Activated naive CD8-positive, alpha-beta T cell treated with anti-CD3 and anti-CD28 coated beads, Interleukin-2, amount 10 ng/mL, durations not matched to agents 7 days and 5 days (primary cell): ENCODE data around the gene MECR. TPM values are rescaled to one million over a fixed set of nuclear protein-coding genes. Genes with fewer than 3 reads are reported as not detected.
A peak's percentile ranks its signal among the peaks of the same experiment; 100 is the strongest.

Experiments
- ATAC-seq: fragments of 150-1000 bp; cut with Tn5 transposase; one replicate; pipeline ENCODE4 v1.10.0; 2021; ENCODE audit warnings: low read depth, moderate library complexity
- POLR2A ChIA-PET: fragments of 350-600 bp; sonication (Branson Sonifier 250); formaldehyde crosslinking; loops from one replicate; lab custom pipeline; 2021; ENCODE audit warnings: antibody characterized with exemption; lab: Charles Lee
- DNase-seq: peaks from one replicate; pipeline ENCODE4 v3.0.0; 2021
- H3K27ac Mint-ChIP-seq: one replicate; pipeline ENCODE4 v1.8.0; 2022; ENCODE audit warnings: mild to moderate bottlenecking, mixed read lengths
- H3K27me3 Mint-ChIP-seq: one replicate; pipeline ENCODE4 v1.8.0; 2022; ENCODE audit warnings: mild to moderate bottlenecking, moderate library complexity, mixed read lengths
- H3K36me3 Mint-ChIP-seq: one replicate; pipeline ENCODE4 v1.8.0; 2021; ENCODE audit warnings: mild to moderate bottlenecking, mixed read lengths
- H3K4me1 Mint-ChIP-seq: one replicate; pipeline ENCODE4 v1.8.0; 2021; ENCODE audit warnings: mixed read lengths
- H3K4me3 Mint-ChIP-seq: one replicate; pipeline ENCODE4 v1.8.0; 2022; ENCODE audit warnings: mild to moderate bottlenecking, moderate library complexity, mixed read lengths
- H3K9me3 Mint-ChIP-seq: one replicate; pipeline ENCODE4 v1.8.0; 2021; ENCODE audit warnings: mixed read lengths
- total RNA-seq, 2 experiments: library from RNA; stranded (reverse); gene quantifications; one replicate each; pipeline ENCODE4 v1.2.3, GENCODE V29; 2021

Gene MECR
- total RNA-seq, 2 experiments from 2014 or later: 17.0 to 17.1 TPM

- peak overlapping the region; percentile 84 for H3K4me3 Mint-ChIP-seq
- no peak for ATAC-seq
- H3K27ac Mint-ChIP-seq: no peak overlapping the region
- H3K36me3 Mint-ChIP-seq: no peaks in the 10 kb centered on the region
- H3K27me3 Mint-ChIP-seq: peaks cover 50% of the 10 kb centered on the region
- H3K4me1 Mint-ChIP-seq: peaks cover 5% of the 10 kb centered on the region
- POLR2A ChIA-PET: no interaction called here
- DNase-seq: peak; percentile 25
- H3K9me3 Mint-ChIP-seq: no peaks in the 10 kb centered on the region
Observed at GRCh38 chr1:29260531-29260930, 29.8 kb upstream of the MECR start.

- Mint-ChIP-seq H3K4me3 (peak overlapping the region; percentile 84), H3K27me3 (peaks cover 46% of the 10 kb centered on the region), H3K9me3 (no peaks in the 10 kb centered on the region), H3K36me3 (no peaks in the 10 kb centered on the region), H3K27ac (no peak overlapping the region), H3K4me1 (peaks cover 5% of the 10 kb centered on the region)
- ATAC-seq (peak; percentile 75), DNase-seq (peak; percentile 68)
- POLR2A ChIA-PET: no interaction called here
Observed at GRCh38 chr1:29259802-29260441, 29.2 kb upstream of the MECR start.

- Mint-ChIP-seq H3K4me1 (peaks cover 5% of the 10 kb centered on the region), H3K27ac (no peak overlapping the region), H3K36me3 (no peaks in the 10 kb centered on the region), H3K27me3 (peaks cover 46% of the 10 kb centered on the region), H3K4me3 (peak overlapping the region; percentile 55), H3K9me3 (no peaks in the 10 kb centered on the region)
- DNase-seq (peak; percentile 31), ATAC-seq (peak; percentile 58)
- POLR2A ChIA-PET: no interaction called here
Observed at GRCh38 chr1:29258976-29259801, 28.5 kb upstream of the MECR start.

- no peak overlapping the region for H3K4me3 Mint-ChIP-seq
- no peak overlapping the region for H3K27ac Mint-ChIP-seq
- no peaks in the 10 kb centered on the region for H3K36me3 Mint-ChIP-seq
- peaks cover 44% of the 10 kb centered on the region for H3K27me3 Mint-ChIP-seq
- H3K9me3 Mint-ChIP-seq: no peaks in the 10 kb centered on the region
- ATAC-seq (no peak), DNase-seq (no peak)
- POLR2A ChIA-PET: no interaction called here
- H3K4me1 Mint-ChIP-seq: peaks cover 5% of the 10 kb centered on the region
Observed at GRCh38 chr1:29258189-29258975, 27.6 kb upstream of the MECR start.

- peaks cover 5% of the 10 kb centered on the region for H3K4me1 Mint-ChIP-seq
- H3K9me3 Mint-ChIP-seq: no peaks in the 10 kb centered on the region
- DNase-seq (no peak), ATAC-seq (no peak)
- POLR2A ChIA-PET: no interaction called here
- no peak overlapping the region for H3K27ac Mint-ChIP-seq
- no peaks in the 10 kb centered on the region for H3K36me3 Mint-ChIP-seq
- peaks cover 39% of the 10 kb centered on the region for H3K27me3 Mint-ChIP-seq
- H3K4me3 Mint-ChIP-seq: no peak overlapping the region
Observed at GRCh38 chr1:29256979-29257804, 26.5 kb upstream of the MECR start.

GRCh38 chr1:29256394-29256793, 25.7 kb upstream of the MECR start:
- Mint-ChIP-seq H3K36me3 (no peaks in the 10 kb centered on the region), H3K9me3 (no peaks in the 10 kb centered on the region), H3K4me1 (peaks cover 5% of the 10 kb centered on the region), H3K4me3 (no peak overlapping the region), H3K27me3 (peaks cover 31% of the 10 kb centered on the region), H3K27ac (no peak overlapping the region)
- DNase-seq: no peak
- POLR2A ChIA-PET: no interaction called here
- ATAC-seq: no peak

- Mint-ChIP-seq H3K27me3 (peaks cover 21% of the 10 kb centered on the region), H3K9me3 (no peaks in the 10 kb centered on the region), H3K27ac (no peak overlapping the region), H3K4me1 (peaks cover 2% of the 10 kb centered on the region), H3K36me3 (no peaks in the 10 kb centered on the region), H3K4me3 (no peak overlapping the region)
- DNase-seq (no peak), ATAC-seq (no peak)
- POLR2A ChIA-PET: no interaction called here
Observed at GRCh38 chr1:29255134-29255666, 24.5 kb upstream of the MECR start.

GRCh38 chr1:29254346-29254745, 23.6 kb upstream of the MECR start:
- H3K9me3 Mint-ChIP-seq: no peaks in the 10 kb centered on the region
- ATAC-seq (no peak), DNase-seq (no peak)
- H3K4me1 Mint-ChIP-seq: no peaks in the 10 kb centered on the region
- no peak overlapping the region for H3K4me3 Mint-ChIP-seq
- H3K27ac Mint-ChIP-seq: no peak overlapping the region
- H3K36me3 Mint-ChIP-seq: no peaks in the 10 kb centered on the region
- peaks cover 18% of the 10 kb centered on the region for H3K27me3 Mint-ChIP-seq
- POLR2A ChIA-PET: no interaction called here

GRCh38 chr1:29253180-29253579, 22.4 kb upstream of the MECR start:
- no peak overlapping the region for H3K4me3 Mint-ChIP-seq
- H3K27ac Mint-ChIP-seq: no peak overlapping the region
- DNase-seq: no peak
- no peaks in the 10 kb centered on the region for H3K36me3 Mint-ChIP-seq
- H3K9me3 Mint-ChIP-seq: no peaks in the 10 kb centered on the region
- POLR2A ChIA-PET: no interaction called here
- ATAC-seq: no peak
- no peaks in the 10 kb centered on the region for H3K4me1 Mint-ChIP-seq
- H3K27me3 Mint-ChIP-seq: peaks cover 11% of the 10 kb centered on the region

- ATAC-seq: no peak
Observed at GRCh38 chr1:29251164-29252124, 20.7 kb upstream of the MECR start.

GRCh38 chr1:29249951-29250581, 19.3 kb upstream of the MECR start:
- H3K27me3 Mint-ChIP-seq: peaks cover 2% of the 10 kb centered on the region
- H3K27ac Mint-ChIP-seq: no peak overlapping the region
- no peak overlapping the region for H3K4me3 Mint-ChIP-seq
- H3K4me1 Mint-ChIP-seq: no peaks in the 10 kb centered on the region
- POLR2A ChIA-PET: no interaction called here
- DNase-seq: no peak
- no peak for ATAC-seq
- H3K9me3 Mint-ChIP-seq: no peaks in the 10 kb centered on the region
- no peaks in the 10 kb centered on the region for H3K36me3 Mint-ChIP-seq

More at GRCh38 chr1:29251164-29252124, 20.7 kb upstream of the MECR start:
- POLR2A ChIA-PET: no interaction called here
- Mint-ChIP-seq H3K36me3 (no peaks in the 10 kb centered on the region), H3K4me3 (no peak overlapping the region), H3K4me1 (no peaks in the 10 kb centered on the region), H3K9me3 (no peaks in the 10 kb centered on the region), H3K27ac (no peak overlapping the region), H3K27me3 (peaks cover 2% of the 10 kb centered on the region)
- no peak for DNase-seq
